ENCODE measurements around the gene THSD7A. TPM values are rescaled to one million over a fixed set of nuclear protein-coding genes. Genes with fewer than 3 reads are reported as not detected.

The THSD7A gene
- total RNA-seq, 1 donor from 2014 or later, result not detected

GRCh38 chr7:11638011-11638774 is 193.8 kb downstream of the THSD7A start:
- intact Hi-C loops (cut with micrococcal nuclease), result no loop called here

DNA sequence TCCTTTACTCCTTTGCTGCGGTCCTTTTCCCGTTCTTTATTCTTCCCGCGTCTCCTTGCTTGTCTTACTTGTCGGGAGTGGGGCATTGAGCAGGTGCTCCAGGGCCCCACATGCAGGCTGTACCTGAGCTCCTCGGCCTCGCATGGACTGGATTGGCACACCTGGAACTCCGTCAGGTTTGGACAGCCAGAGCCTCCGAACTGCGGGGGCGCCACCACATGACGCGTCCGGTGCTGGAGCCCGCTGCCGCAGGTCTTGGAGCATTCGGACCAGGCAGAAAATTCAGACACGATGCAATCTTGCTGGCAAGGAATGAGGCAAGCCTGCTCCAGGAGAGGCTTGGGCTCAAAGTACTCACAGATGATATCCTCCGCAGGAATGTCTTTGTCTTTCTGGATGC is 195.7 kb downstream of the THSD7A start:
- intact Hi-C loops (cut with micrococcal nuclease), result no loop called here

- intact Hi-C loops (cut with micrococcal nuclease), result no loop called here
Measured at GRCh38 chr7:11633310-11633709, 198.7 kb downstream of the THSD7A start.

DNA sequence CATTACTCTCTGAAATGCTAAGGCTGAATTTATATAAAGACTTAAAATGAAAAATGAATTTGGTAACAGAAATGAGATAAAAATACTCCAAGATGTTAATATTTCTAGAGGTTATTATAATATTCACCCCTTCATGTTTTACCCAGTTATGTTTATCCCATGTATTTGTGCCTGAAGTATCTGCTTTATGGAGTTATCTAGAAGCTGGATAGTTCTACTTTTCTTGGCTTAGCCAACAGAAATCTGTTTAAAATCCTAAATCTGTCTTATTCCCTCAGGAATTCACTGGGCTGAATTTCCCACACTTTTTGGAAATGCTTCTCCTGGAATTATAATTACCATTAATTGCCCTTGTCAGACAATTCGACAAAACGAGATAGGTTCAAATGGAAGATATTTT is 201.6 kb downstream of the THSD7A start:
- intact Hi-C loops (cut with micrococcal nuclease), result no loop called here

DNA sequence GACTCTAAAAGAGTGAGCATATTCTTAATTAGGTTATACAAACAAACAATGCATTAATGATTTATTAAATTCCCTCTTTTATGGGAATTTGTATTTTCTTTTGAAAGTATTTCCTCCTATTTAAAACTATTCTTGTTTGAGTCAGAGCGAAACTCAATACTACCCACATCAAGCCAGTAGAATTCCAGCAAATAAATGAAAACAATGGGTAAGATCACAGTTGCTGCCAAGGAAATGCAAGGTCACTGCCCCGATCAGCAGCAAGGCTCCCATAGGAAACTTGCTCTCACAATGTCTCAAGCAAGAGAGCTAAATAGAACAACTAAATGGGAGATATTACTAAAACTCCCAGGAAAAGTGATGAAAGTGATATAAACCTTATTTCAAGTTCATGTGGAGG is 206.3 kb downstream of the THSD7A start:
- intact Hi-C loops (cut with micrococcal nuclease), result no loop called here

- intact Hi-C loops (cut with micrococcal nuclease), result no loop called here
Measured at GRCh38 chr7:11623093-11623678, 208.8 kb downstream of the THSD7A start.

GRCh38 chr7:11620406-11621253 is 211.4 kb downstream of the THSD7A start:
- intact Hi-C loops (cut with micrococcal nuclease), result no loop called here

GRCh38 chr7:11616466-11616865 is 215.5 kb downstream of the THSD7A start:
- intact Hi-C loops (cut with micrococcal nuclease), result no loop called here

DNA sequence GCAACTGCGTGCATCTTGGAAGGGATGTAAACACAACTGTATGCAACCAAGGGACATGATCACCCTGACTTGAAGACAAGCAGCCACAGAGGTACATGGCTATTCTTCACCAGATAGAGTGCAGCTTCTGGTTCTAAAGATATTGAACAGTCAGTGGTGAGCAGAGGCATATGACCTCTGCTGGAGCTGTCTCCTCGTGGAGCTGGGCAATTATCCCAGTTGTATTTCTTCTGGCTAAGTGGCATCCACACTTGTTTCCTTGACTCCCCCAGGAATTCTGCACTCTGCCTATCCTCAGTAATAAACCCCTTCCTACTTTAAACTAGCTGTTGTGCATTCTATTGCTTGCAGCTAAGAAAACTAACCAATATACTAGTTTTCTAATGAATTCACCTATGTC is 216.8 kb downstream of the THSD7A start:
- intact Hi-C loops (cut with micrococcal nuclease), result no loop called here

DNA sequence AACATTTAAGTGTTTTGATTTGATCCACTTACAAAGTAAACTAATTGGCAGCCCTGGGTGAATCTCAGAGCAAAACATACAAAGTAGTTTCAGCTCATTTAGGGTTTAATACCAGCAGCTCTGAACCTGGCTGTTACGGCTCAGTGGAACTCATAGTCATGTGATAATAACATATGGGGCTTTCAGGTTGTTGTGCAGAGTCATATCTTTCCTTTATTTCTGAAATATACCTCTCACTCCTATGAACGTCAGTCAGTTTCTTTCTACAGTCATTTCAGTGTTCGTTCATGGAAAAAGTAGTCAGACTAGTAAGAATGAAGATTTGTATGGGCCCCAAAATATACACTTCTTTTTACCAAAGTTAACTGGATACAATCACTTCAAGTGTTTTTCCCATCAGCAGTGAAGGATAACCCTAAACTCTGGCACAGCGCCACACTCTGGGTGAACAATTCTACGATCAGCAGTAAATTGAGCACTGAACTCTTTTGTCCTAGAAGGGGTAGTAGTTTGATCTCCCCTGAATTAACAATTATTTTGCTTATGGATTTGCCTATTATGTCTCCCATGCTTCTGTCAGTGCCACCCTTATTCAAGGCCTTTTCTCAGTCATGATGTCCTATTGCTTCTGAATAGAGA is 218.6 kb downstream of the THSD7A start:
- intact Hi-C loops (cut with micrococcal nuclease), result no loop called here

DNA sequence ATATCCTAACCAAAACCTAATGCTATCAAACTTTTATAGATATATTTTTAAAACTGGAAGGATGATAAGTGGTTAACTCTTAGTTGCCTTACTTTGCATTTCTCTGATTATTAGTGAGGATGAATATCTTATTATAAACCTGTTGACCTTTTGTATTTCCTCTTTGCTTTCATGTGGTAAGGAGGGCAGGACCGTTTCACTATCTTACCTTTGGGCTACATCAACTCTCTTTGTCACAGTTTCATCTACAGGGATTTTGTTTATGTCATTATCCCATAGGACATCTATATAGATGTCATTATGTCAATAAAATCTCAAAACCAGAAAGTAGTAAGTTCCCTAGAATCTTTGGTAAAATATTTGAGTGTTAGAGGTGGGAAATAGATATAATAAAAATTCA is 219.3 kb downstream of the THSD7A start:
- intact Hi-C loops (cut with micrococcal nuclease), result no loop called here

- intact Hi-C loops (cut with micrococcal nuclease), result no loop called here
Measured at GRCh38 chr7:11609096-11609670, 222.8 kb downstream of the THSD7A start.

- intact Hi-C loops (cut with micrococcal nuclease), result no loop called here
Measured at GRCh38 chr7:11607686-11608085, 224.3 kb downstream of the THSD7A start.

- intact Hi-C loops (cut with micrococcal nuclease), result no loop called here
Measured at GRCh38 chr7:11605749-11606148, 226.2 kb downstream of the THSD7A start.

- intact Hi-C loops (cut with micrococcal nuclease), result no loop called here
Measured at GRCh38 chr7:11604505-11604904, 227.5 kb downstream of the THSD7A start.

- intact Hi-C loops (cut with micrococcal nuclease), result no loop called here
Measured at GRCh38 chr7:11601761-11602160, 230.2 kb downstream of the THSD7A start.

DNA sequence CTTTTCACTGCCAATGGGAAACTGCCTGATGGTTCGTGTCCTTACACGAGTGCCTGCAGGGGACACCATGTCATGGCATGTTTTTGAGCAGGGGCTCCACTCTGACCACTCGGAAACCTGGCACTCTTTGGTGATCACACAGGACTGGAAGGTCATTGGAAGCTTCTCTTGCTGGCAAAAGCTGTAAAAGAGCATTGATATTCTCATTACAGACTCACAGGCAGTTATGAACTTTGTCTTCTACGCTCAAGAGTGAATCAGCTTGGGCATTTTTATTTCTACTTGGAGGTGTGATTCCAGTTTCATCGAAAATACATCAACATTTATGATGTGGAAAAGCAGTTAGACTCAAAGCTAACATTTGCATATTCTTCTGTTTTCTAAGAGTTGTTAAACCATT is 238.7 kb downstream of the THSD7A start:
- intact Hi-C loops (cut with micrococcal nuclease), result no loop called here

GRCh38 chr7:11592699-11593098 is 239.3 kb downstream of the THSD7A start:
- intact Hi-C loops (cut with micrococcal nuclease), result no loop called here

DNA sequence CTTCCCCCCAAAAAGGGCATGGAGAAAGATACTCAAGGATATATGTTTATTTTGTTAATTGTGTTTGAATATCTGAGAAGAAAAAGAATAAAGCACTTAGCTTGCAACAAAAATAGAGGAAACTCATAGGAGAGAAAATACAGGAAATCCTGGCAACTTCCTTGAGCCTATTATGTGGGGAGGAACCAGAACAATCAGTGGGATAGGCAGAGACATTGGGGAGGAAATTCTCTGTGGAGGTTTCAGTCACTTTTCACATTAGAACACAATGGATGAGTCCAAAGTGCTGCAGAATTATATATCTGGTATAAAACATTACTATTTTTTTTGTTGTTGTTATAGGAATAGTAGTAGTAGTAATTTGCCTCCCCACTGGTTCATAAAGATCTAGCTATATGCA is 240.1 kb downstream of the THSD7A start:
- intact Hi-C loops (cut with micrococcal nuclease), result no loop called here

GRCh38 chr7:11591055-11591633 is 240.9 kb downstream of the THSD7A start:
- intact Hi-C loops (cut with micrococcal nuclease), result no loop called here

GRCh38 chr7:11589251-11589650 is 242.7 kb downstream of the THSD7A start:
- intact Hi-C loops (cut with micrococcal nuclease), result no loop called here
